HL-60 (cell line): ENCODE results near the gene CELF2.

Source experiments
- CTCF ChIP-seq: IDR thresholded peaks from one replicate; pipeline ENCODE4 v1.5.1; 2011; ENCODE audit warnings: low read length, control low read depth, inconsistent platforms; ENCODE audit not compliant: insufficient read depth
- GABPA ChIP-seq: IDR thresholded peaks from 2 replicates; pipeline ENCODE4 v1.6.1; 2012; ENCODE audit warnings: low read depth
- POLR2AphosphoS5 ChIP-seq: IDR thresholded peaks from 2 replicates; pipeline ENCODE4 v1.6.1; 2012; ENCODE audit warnings: low read depth
- REST ChIP-seq: IDR thresholded peaks from 2 replicates; pipeline ENCODE4 v1.6.1; 2012; ENCODE audit warnings: low read depth; ENCODE audit not compliant: insufficient replicate concordance

DNA sequence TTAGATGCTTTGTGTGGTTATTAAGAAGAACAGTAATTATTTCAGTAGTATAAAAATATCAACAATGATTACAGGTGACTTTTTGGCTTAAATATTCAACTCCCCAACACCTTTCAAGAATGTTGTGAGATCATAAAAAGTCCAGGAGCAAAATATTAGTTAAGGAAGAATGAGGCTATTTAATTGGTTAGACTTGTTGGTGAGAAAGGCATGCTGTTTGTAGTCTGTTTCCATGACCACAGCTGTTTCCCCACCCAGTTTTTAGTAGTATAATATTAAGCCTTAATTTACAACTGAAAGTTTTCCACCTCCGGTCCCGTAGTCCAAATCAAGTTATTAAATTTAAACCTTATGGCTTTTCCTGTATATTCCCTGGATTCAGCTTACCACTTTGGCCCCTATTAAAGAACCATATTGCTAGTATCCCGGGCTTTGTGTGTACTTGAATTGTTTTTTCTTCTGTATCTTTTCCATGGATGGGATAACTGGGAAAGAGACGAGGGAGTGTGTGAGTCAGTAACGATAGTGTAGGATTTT lies 133.3 kb downstream of the CELF2 start:
- TF ChIP-seq CTCF: no peak
- no peak for TF ChIP-seq REST
- TF ChIP-seq GABPA: no peak
- no peak for TF ChIP-seq POLR2AphosphoS5
